Measurements from ENCODE around the gene GPC6.

The GPC6 gene

GRCh38 chr13:93673885-93674284, 447.3 kb downstream of the GPC6 start:
- ChIA-PET CTCF (no interaction called here), POLR2A (no interaction called here)
- TF ChIP-seq ARNT (IDR thresholded peaks at IDR 0.05), result no peak
- TF ChIP-seq SP1 (IDR thresholded peaks at IDR 0.05), result no peak
- TF ChIP-seq SUZ12 (IDR thresholded peaks at IDR 0.05), result no peak
- TF ChIP-seq FOXK2 (IDR thresholded peaks at IDR 0.05), result no peak
- TF ChIP-seq ELF4 (IDR thresholded peaks at IDR 0.05), result no peak
- no peak for TF ChIP-seq FOXM1 (IDR thresholded peaks at IDR 0.05; ENCODE audit: borderline replicate concordance)
- TF ChIP-seq NFRKB (IDR thresholded peaks at IDR 0.05), result no peak
- TF ChIP-seq TARDBP (IDR thresholded peaks at IDR 0.05), result no peak
- TF ChIP-seq ZNF384 (IDR thresholded peaks at IDR 0.05), result no peak
- TF ChIP-seq L3MBTL2 (conservative IDR thresholded peaks at IDR 0.05), result no peak
- TF ChIP-seq LEF1 (IDR thresholded peaks at IDR 0.05; ENCODE audit: borderline replicate concordance), result no peak
- no peak for TF ChIP-seq BHLHE40 (IDR thresholded peaks at IDR 0.05; ENCODE audit: borderline replicate concordance)
- TF ChIP-seq CTBP1 (IDR thresholded peaks at IDR 0.05; ENCODE audit: borderline replicate concordance), result no peak
- no peak for TF ChIP-seq PKNOX1 (IDR thresholded peaks at IDR 0.05)
- TF ChIP-seq HDGF (IDR thresholded peaks at IDR 0.05; ENCODE audit: borderline replicate concordance), result no peak
- TF ChIP-seq FOXA1 (IDR thresholded peaks at IDR 0.05), result no peak
- DNase-seq (ENCODE audit: extremely low spot score), result no peak

GRCh38 chr13:93674337-93674755, 447.7 kb downstream of the GPC6 start:
- ChIA-PET POLR2A (no interaction called here), CTCF (no interaction called here)

GRCh38 chr13:93680329-93680728, 453.7 kb downstream of the GPC6 start:
- ChIA-PET POLR2A (no interaction called here), CTCF (no interaction called here)
- TF ChIP-seq PKNOX1 (IDR thresholded peaks at IDR 0.05) (no peak), ELF4 (IDR thresholded peaks at IDR 0.05) (no peak), NFRKB (IDR thresholded peaks at IDR 0.05) (no peak), CTBP1 (IDR thresholded peaks at IDR 0.05; ENCODE audit: borderline replicate concordance) (no peak), LEF1 (IDR thresholded peaks at IDR 0.05; ENCODE audit: borderline replicate concordance) (no peak), FOXM1 (IDR thresholded peaks at IDR 0.05; ENCODE audit: borderline replicate concordance) (no peak), HDGF (IDR thresholded peaks at IDR 0.05; ENCODE audit: borderline replicate concordance) (no peak), FOXA1 (IDR thresholded peaks at IDR 0.05) (no peak), BHLHE40 (IDR thresholded peaks at IDR 0.05; ENCODE audit: borderline replicate concordance) (no peak), TARDBP (IDR thresholded peaks at IDR 0.05) (no peak), FOXK2 (IDR thresholded peaks at IDR 0.05) (no peak), L3MBTL2 (conservative IDR thresholded peaks at IDR 0.05) (no peak), SUZ12 (IDR thresholded peaks at IDR 0.05) (no peak), ARNT (IDR thresholded peaks at IDR 0.05) (no peak), SP1 (IDR thresholded peaks at IDR 0.05) (no peak), ZNF384 (IDR thresholded peaks at IDR 0.05) (no peak)
- DNase-seq (ENCODE audit: extremely low spot score), result no peak

More at GRCh38 chr13:93674337-93674755, 447.7 kb downstream of the GPC6 start:
- TF ChIP-seq BHLHE40 (IDR thresholded peaks at IDR 0.05; ENCODE audit: borderline replicate concordance) (no peak), ARNT (IDR thresholded peaks at IDR 0.05) (no peak), PKNOX1 (IDR thresholded peaks at IDR 0.05) (no peak), TARDBP (IDR thresholded peaks at IDR 0.05) (no peak), HDGF (IDR thresholded peaks at IDR 0.05; ENCODE audit: borderline replicate concordance) (no peak), SUZ12 (IDR thresholded peaks at IDR 0.05) (no peak), L3MBTL2 (conservative IDR thresholded peaks at IDR 0.05) (no peak), FOXA1 (IDR thresholded peaks at IDR 0.05) (no peak), FOXK2 (IDR thresholded peaks at IDR 0.05) (no peak), CTBP1 (IDR thresholded peaks at IDR 0.05; ENCODE audit: borderline replicate concordance) (no peak), SP1 (IDR thresholded peaks at IDR 0.05) (no peak)
- DNase-seq (ENCODE audit: extremely low spot score), result no peak

GRCh38 chr13:93685900-93686299, 459.3 kb downstream of the GPC6 start:
- ChIA-PET CTCF (no interaction called here), POLR2A (interaction anchor here (1.2 kb wide), 1 partner anchor 10 kb away, joined by 4 read pairs; no protein-coding TSS in a partner anchor)
- no peak for DNase-seq (ENCODE audit: extremely low spot score)
- TF ChIP-seq SP1 (IDR thresholded peaks at IDR 0.05), result no peak
- TF ChIP-seq PKNOX1 (IDR thresholded peaks at IDR 0.05), result no peak
- no peak for TF ChIP-seq L3MBTL2 (conservative IDR thresholded peaks at IDR 0.05)
- TF ChIP-seq ARNT (IDR thresholded peaks at IDR 0.05), result no peak
- no peak for TF ChIP-seq NFRKB (IDR thresholded peaks at IDR 0.05)
- no peak for TF ChIP-seq LEF1 (IDR thresholded peaks at IDR 0.05; ENCODE audit: borderline replicate concordance)
- TF ChIP-seq FOXM1 (IDR thresholded peaks at IDR 0.05; ENCODE audit: borderline replicate concordance), result no peak
- TF ChIP-seq FOXK2 (IDR thresholded peaks at IDR 0.05), result no peak
- TF ChIP-seq HDGF (IDR thresholded peaks at IDR 0.05; ENCODE audit: borderline replicate concordance), result no peak
- no peak for TF ChIP-seq ZNF384 (IDR thresholded peaks at IDR 0.05)
- TF ChIP-seq SUZ12 (IDR thresholded peaks at IDR 0.05), result no peak
- TF ChIP-seq FOXA1 (IDR thresholded peaks at IDR 0.05), result no peak
- TF ChIP-seq TARDBP (IDR thresholded peaks at IDR 0.05), result no peak
- TF ChIP-seq CTBP1 (IDR thresholded peaks at IDR 0.05; ENCODE audit: borderline replicate concordance), result no peak

GRCh38 chr13:93686399-93686798, 459.8 kb downstream of the GPC6 start:
- DNase-seq (ENCODE audit: extremely low spot score), result no peak
- TF ChIP-seq SP1 (IDR thresholded peaks at IDR 0.05) (no peak), PKNOX1 (IDR thresholded peaks at IDR 0.05) (no peak), HDGF (IDR thresholded peaks at IDR 0.05; ENCODE audit: borderline replicate concordance) (no peak), LEF1 (IDR thresholded peaks at IDR 0.05; ENCODE audit: borderline replicate concordance) (no peak), FOXK2 (IDR thresholded peaks at IDR 0.05) (no peak), CTBP1 (IDR thresholded peaks at IDR 0.05; ENCODE audit: borderline replicate concordance) (no peak), ELF4 (IDR thresholded peaks at IDR 0.05) (no peak)
- CTCF ChIA-PET, result no interaction called here
- POLR2A ChIA-PET, result no interaction called here
